DND-41 (cell line): ENCODE data around the gene NDOR1.

Experiments used
- ATAC-seq: fragments of 200-7000 bp; cut with Tn5 transposase; 3 replicates; pipeline ENCODE4 v1.9.1; 2021; ENCODE audit warnings: low read depth; ENCODE audit not compliant: insufficient read depth
- DNase-seq: peaks from one replicate; pipeline ENCODE4 v3.0.0-alpha.2; 2020
- H2AFZ ChIP-seq: 2 replicates; pipeline ENCODE4 v1.6.0; 2012; ENCODE audit warnings: low read depth, low read length
- H3K27ac ChIP-seq: 2 replicates; pipeline ENCODE4 v1.5.1; 2012; ENCODE audit warnings: low read length, inconsistent platforms
- H3K27me3 ChIP-seq: fragments of 200-600 bp; sonication (generic); 2 replicates; pipeline ENCODE4 v1.6.0; 2012; ENCODE audit warnings: low read length, mild to moderate bottlenecking, inconsistent platforms; ENCODE audit not compliant: insufficient read depth, poor library complexity
- H3K36me3 ChIP-seq: 2 replicates; pipeline ENCODE4 v1.5.1; 2012; ENCODE audit warnings: low read length, inconsistent platforms; ENCODE audit not compliant: insufficient read depth
- H3K4me1 ChIP-seq: 2 replicates; pipeline ENCODE4 v1.5.1; 2012; ENCODE audit warnings: mild to moderate bottlenecking, low read length; ENCODE audit not compliant: insufficient read depth
- H3K4me2 ChIP-seq: 2 replicates; pipeline ENCODE4 v1.6.0; 2012; ENCODE audit warnings: mild to moderate bottlenecking, moderate library complexity, low read length, inconsistent platforms; ENCODE audit not compliant: insufficient read depth
- H3K4me3 ChIP-seq, 2 experiments: fragments of 200-600 bp in 1 of 2; shearing (Covaris generic) in 1 of 2; 2 replicates each; pipeline ENCODE4 v1.5.1; 2012 to 2016; ENCODE audit warnings: inconsistent platforms in 2 of 2, low read length in 2 of 2, mild to moderate bottlenecking in 2 of 2, low read depth in 1 of 2, moderate library complexity in 1 of 2
- H3K79me2 ChIP-seq: 2 replicates; pipeline ENCODE4 v1.6.0; 2012; ENCODE audit warnings: low read length, inconsistent platforms; ENCODE audit not compliant: insufficient read depth
- H3K9ac ChIP-seq: 2 replicates; pipeline ENCODE4 v1.6.0; 2012; ENCODE audit warnings: low read depth, mild to moderate bottlenecking, inconsistent platforms, low read length, moderate library complexity
- H3K9me3 ChIP-seq: 2 replicates; pipeline ENCODE4 v1.5.1; 2012; ENCODE audit warnings: low read length, moderate library complexity, mild to moderate bottlenecking, inconsistent platforms; ENCODE audit not compliant: insufficient read depth, severe bottlenecking
- H4K20me1 ChIP-seq: 2 replicates; pipeline ENCODE4 v1.6.0; 2012; ENCODE audit warnings: low read length; ENCODE audit not compliant: insufficient read depth
- CTCF ChIP-seq: IDR thresholded peaks from 2 replicates; pipeline ENCODE4 v1.5.1; 2012; ENCODE audit warnings: borderline replicate concordance, low read length, moderate library complexity, mild to moderate bottlenecking; ENCODE audit not compliant: poor library complexity, severe bottlenecking; ENCODE audit errors: extremely low read depth
- EZH2 ChIP-seq: IDR thresholded peaks from 3 replicates; pipeline ENCODE4 v1.6.1; 2012; ENCODE audit warnings: borderline replicate concordance, low read depth, mild to moderate bottlenecking, moderate library complexity, low read length, inconsistent platforms; ENCODE audit not compliant: severe bottlenecking

NDOR1 gene

DNA sequence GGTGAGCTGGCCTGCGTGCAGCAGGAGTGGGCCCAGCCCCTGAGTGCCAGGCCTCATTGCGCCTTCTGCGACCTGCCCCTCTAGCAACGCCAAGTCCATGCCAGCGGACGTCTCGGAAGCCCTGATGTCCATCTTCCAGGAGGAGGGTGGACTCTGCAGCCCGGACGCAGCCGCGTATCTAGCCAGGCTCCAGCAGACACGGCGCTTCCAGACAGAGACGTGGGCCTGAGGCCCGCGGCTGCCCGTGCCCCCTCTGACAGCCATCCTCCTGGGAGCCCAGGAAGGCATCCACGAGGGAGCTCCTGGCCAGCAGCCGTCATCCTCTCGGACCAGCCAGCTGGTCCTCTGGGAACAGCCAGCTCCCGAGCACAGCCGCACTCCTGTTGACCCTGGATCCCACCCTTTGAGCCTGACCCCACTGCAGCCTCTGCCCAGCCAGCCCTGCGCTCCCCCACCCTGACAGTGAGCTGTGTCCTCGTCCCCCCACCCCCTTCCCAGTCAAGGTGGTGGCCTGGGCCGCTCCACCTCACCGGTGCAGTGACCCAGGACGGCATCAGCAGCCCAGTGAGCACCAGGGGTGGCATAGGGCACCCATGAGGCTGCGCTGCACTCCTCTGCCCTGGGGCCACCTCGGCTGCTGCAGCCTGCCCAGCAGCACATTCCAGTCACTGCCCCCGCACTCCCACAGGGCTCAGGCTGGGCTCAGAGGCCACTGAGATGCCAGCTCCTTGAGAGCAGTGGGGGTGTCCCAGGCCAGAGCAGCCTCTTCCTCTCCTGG, 10.9 kb downstream of the NDOR1 start:
- no peak overlapping the region for H3K4me2 ChIP-seq
- ATAC-seq, result no peak
- H2AFZ ChIP-seq, result no peak overlapping the region
- DNase-seq, result no peak
- H3K4me3 ChIP-seq, result no peak overlapping the region
- no peaks in the 10 kb centered on the region for H3K9me3 ChIP-seq
- TF ChIP-seq CTCF, result no peak
- no peak for TF ChIP-seq EZH2
- H3K27ac ChIP-seq, result no peak overlapping the region
- no peaks in the 10 kb centered on the region for H3K4me1 ChIP-seq
- no peak overlapping the region for H3K9ac ChIP-seq
- peaks cover 28% of the 10 kb centered on the region for H3K36me3 ChIP-seq
- no peaks in the 10 kb centered on the region for H3K27me3 ChIP-seq
- no peaks in the 10 kb centered on the region for H3K79me2 ChIP-seq
- H4K20me1 ChIP-seq, result peaks cover 2% of the 10 kb centered on the region; the same call in 1 of the 2 replicates

DNA sequence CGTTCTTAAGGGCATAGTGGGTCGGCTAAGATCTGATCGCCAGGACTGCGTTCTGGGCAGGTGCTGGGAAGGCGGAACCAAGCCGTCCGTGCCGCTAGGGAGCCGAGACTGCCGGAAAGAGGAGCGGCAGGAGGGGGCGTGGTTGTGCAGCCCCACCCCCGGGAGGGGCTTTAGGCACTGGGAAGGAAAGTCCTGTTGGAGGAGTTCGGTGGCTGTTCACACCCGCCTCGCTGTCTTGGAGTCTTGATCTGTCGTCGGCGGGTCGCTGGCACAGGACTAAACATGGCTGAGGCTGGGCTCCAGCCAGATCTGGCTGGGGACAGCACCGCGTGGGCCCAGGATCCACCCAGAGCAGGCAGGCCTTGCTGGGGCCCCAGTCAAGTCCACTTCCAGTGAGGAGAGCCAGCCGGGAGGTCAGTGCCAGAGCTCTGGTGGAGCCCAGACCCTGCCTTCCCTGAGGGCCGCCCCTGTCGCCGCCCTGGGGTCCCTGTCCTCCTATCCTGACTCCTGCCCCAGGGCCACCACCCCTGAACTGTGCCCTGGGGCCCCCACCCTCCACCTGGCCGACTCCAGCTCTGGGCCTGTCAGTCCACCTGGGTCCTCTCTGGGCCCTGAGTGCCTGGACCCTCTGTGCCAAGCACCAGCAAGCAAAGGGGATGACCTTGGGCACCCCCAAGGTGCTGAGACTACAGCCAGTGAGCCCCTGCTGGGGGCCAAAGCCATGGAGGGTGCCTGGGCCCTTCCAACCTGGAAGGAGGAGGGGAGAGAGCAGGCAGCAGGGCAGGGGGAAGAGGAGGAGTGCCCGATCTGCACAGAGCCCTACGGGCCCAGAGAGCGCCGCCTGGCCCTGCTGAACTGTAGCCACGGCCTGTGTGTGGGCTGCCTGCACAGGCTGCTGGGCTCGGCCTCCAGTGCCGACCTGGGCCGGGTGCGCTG, 12.0 kb downstream of the NDOR1 start:
- TF ChIP-seq EZH2 (no peak), CTCF (no peak)
- ATAC-seq, result no peak
- Histone ChIP-seq H3K79me2 (no peaks in the 10 kb centered on the region), H4K20me1 (no peaks in the 10 kb centered on the region; the same call in 1 of the 2 replicates), H3K27ac (no peak overlapping the region), H3K36me3 (peaks cover 28% of the 10 kb centered on the region), H3K4me1 (peaks cover under 1% of the 10 kb centered on the region), H3K4me3 (no peak overlapping the region), H3K9me3 (no peaks in the 10 kb centered on the region), H2AFZ (no peak overlapping the region), H3K4me2 (no peak overlapping the region), H3K27me3 (no peaks in the 10 kb centered on the region), H3K9ac (no peak overlapping the region)
- no peak for DNase-seq

DNA sequence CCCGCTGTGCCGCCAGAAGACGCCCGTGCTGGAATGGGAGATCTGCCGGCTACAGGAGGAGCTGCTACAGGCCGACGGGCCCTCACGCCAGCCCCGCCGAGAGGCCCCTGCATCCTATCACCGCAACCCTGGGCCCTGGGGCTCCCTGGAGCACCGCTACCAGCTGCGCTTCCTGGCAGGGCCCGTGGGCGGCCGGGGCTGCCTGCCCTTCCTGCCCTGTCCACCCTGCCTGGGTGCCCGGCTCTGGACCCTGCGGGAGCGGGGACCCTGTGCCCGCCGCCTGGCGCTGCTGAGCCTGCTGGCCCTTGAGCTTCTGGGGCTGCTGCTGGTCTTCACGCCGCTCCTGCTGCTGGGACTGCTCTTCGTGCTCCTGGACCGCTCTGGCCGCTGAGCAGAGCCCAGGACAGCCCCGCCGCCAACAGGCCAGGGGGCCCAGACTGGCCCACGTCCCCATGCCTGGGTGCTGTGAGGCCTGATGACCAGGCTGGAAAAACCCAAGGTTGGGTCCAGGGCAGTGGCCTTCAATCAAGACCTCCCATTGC, 12.8 kb downstream of the NDOR1 start:
- Histone ChIP-seq H3K79me2 (no peaks in the 10 kb centered on the region), H3K36me3 (peaks cover 24% of the 10 kb centered on the region), H4K20me1 (no peaks in the 10 kb centered on the region; the same call in 1 of the 2 replicates), H3K4me3 (no peak overlapping the region), H3K27ac (no peak overlapping the region), H3K4me1 (peaks cover 7% of the 10 kb centered on the region), H3K9ac (no peak overlapping the region), H3K27me3 (no peaks in the 10 kb centered on the region), H2AFZ (no peak overlapping the region), H3K9me3 (no peaks in the 10 kb centered on the region), H3K4me2 (no peak overlapping the region)
- ATAC-seq (no peak), DNase-seq (no peak)
- TF ChIP-seq EZH2, result no peak
- TF ChIP-seq CTCF, result no peak
